ENCODE measurements around the gene LOXHD1. TPM values are rescaled to one million over a fixed set of nuclear protein-coding genes. Genes with fewer than 3 reads are reported as not detected.

LOXHD1 gene
- total and polyA plus RNA-seq, 10 of the 15 experiments (the other 5 are each of a cell fraction or from before 2014, with no cell fraction given) = not detected

GRCh38 chr18:46436621-46437020, 220.4 kb downstream of the LOXHD1 start:
- no peaks in the 10 kb centered on the region for H3K4me1 ChIP-seq (ENCODE audit: control insufficient read depth, insufficient read depth, low read length)
- H3K9ac ChIP-seq (ENCODE audit: control insufficient read depth, insufficient read depth, low read length) = no peak overlapping the region
- H3K27ac ChIP-seq (ENCODE audit: control insufficient read depth, insufficient read depth) = no peak overlapping the region
- intact Hi-C loops (cut with micrococcal nuclease; ENCODE audit: unreplicated experiment) = no loop called here
- FAIRE-seq (no peak), ATAC-seq (no peak), DNase-seq (ENCODE audit: low read depth, low spot score) (no peak)
- RAD21 ChIA-PET (ENCODE audit: unreplicated experiment) = no interaction called here
- H4K20me1 ChIP-seq (ENCODE audit: control insufficient read depth, insufficient read depth) = no peaks in the 10 kb centered on the region
- WGBS (ENCODE audit: insufficient coverage, insufficient replicate concordance, low lambda C conversion rate, missing lambda C conversion rate) = 10% methylated on average over 2 of the region's 2 CpGs
- SMC1A ChIA-PET (ENCODE audit: uncharacterized antibody, unreplicated experiment) = no interaction called here
- H3K27me3 ChIP-seq (replicated peaks in 1 of 2; ENCODE audit: control insufficient read depth in 2 of 2, insufficient read depth in 2 of 2, low read length in 1 of 2) = no peaks in the 10 kb centered on the region; a peak in 1 of 4 replicates
- no peaks in the 10 kb centered on the region for H3K9me3 ChIP-seq (replicated peaks; ENCODE audit: control insufficient read depth, insufficient read depth, low read length)
- H3K4me2 ChIP-seq (ENCODE audit: control insufficient read depth, insufficient read depth) = no peak overlapping the region
- in situ Hi-C loops (cut with MboI) = no loop called here
- no TSS peak for BruUV-seq (replicated peaks)
- H3K36me3 ChIP-seq (ENCODE audit: control insufficient read depth in 2 of 2, insufficient read depth in 2 of 2, low read length in 1 of 2) = no peaks in the 10 kb centered on the region
- no peaks in the 10 kb centered on the region for H3K79me2 ChIP-seq (ENCODE audit: control insufficient read depth, insufficient read depth, low read length)
- CTCF ChIA-PET = no interaction called here
- no peak overlapping the region for H3K4me3 ChIP-seq
- POLR2A ChIA-PET = no interaction called here
- no peak for TF ChIP-seq ZSCAN29 (IDR thresholded peaks at IDR 0.05)
- no peak overlapping the region for H2AFZ ChIP-seq (ENCODE audit: control insufficient read depth, low read depth, low read length)

GRCh38 chr18:46435031-46435430, 222.0 kb downstream of the LOXHD1 start:
- SMC1A ChIA-PET (ENCODE audit: uncharacterized antibody, unreplicated experiment) = no interaction called here
- H2AFZ ChIP-seq (ENCODE audit: control insufficient read depth, low read depth, low read length) = no peak overlapping the region
- RAD21 ChIA-PET (ENCODE audit: unreplicated experiment) = interaction anchor here (1.1 kb wide), 1 partner anchor 13 kb away, joined by 3 read pairs; no protein-coding TSS in a partner anchor
- no peaks in the 10 kb centered on the region for H4K20me1 ChIP-seq (ENCODE audit: control insufficient read depth, insufficient read depth)
- BruUV-seq (replicated peaks) = no TSS peak
- H3K9me3 ChIP-seq (replicated peaks; ENCODE audit: control insufficient read depth, insufficient read depth, low read length) = no peaks in the 10 kb centered on the region
- in situ Hi-C loops (cut with MboI) (no loop called here), intact Hi-C loops (cut with micrococcal nuclease; ENCODE audit: unreplicated experiment) (no loop called here)
- CTCF ChIA-PET = no interaction called here
- POLR2A ChIA-PET = no interaction called here
- H3K4me2 ChIP-seq (ENCODE audit: control insufficient read depth, insufficient read depth) = no peak overlapping the region
- ATAC-seq = no peak
- no peak overlapping the region for H3K4me3 ChIP-seq
- no peaks in the 10 kb centered on the region for H3K36me3 ChIP-seq (ENCODE audit: control insufficient read depth in 2 of 2, insufficient read depth in 2 of 2, low read length in 1 of 2)
- no peaks in the 10 kb centered on the region; a peak in 1 of 4 replicates for H3K27me3 ChIP-seq (replicated peaks in 1 of 2; ENCODE audit: control insufficient read depth in 2 of 2, insufficient read depth in 2 of 2, low read length in 1 of 2)
- no peak overlapping the region for H3K27ac ChIP-seq (ENCODE audit: control insufficient read depth, insufficient read depth)
- H3K79me2 ChIP-seq (ENCODE audit: control insufficient read depth, insufficient read depth, low read length) = no peaks in the 10 kb centered on the region
- no peak for FAIRE-seq
- DNase-seq (ENCODE audit: low read depth, low spot score) = no peak
- 54% methylated on average over 9 of the region's 9 CpGs for WGBS (ENCODE audit: insufficient coverage, insufficient replicate concordance, low lambda C conversion rate, missing lambda C conversion rate)
- H3K4me1 ChIP-seq (ENCODE audit: control insufficient read depth, insufficient read depth, low read length) = no peaks in the 10 kb centered on the region
- H3K9ac ChIP-seq (ENCODE audit: control insufficient read depth, insufficient read depth, low read length) = no peak overlapping the region
- TF ChIP-seq PKNOX1 (IDR thresholded peaks at IDR 0.05) (no peak), JUND (IDR thresholded peaks at IDR 0.05; ENCODE audit: low read depth, low read length) (no peak), RB1 (IDR thresholded peaks at IDR 0.05; ENCODE audit: borderline replicate concordance) (no peak), CEBPZ (IDR thresholded peaks at IDR 0.05; ENCODE audit: low read depth, low read length) (no peak), IRF5 (IDR thresholded peaks at IDR 0.05; ENCODE audit: borderline replicate concordance) (no peak), ZBTB11 (CRISPR knock-in tag; IDR thresholded peaks at IDR 0.05) (no peak), NFIC (IDR thresholded peaks at IDR 0.05; ENCODE audit: low read depth, low read length) (no peak)

Data from GM12878 (cell line).